Breast epithelium (tissue), 4 donors: Measurements from ENCODE around the gene CLDN1. TPM values are rescaled to one million over a fixed set of nuclear protein-coding genes. Genes with fewer than 3 reads are reported as not detected.

ENCODE experiments used
- DNase-seq, 2 donors: peaks; one replicate each; pipeline ENCODE4 v3.0.0-alpha.2; 2019; ENCODE audit warnings: low spot score in 2 of 2
- H3K27ac ChIP-seq, 2 donors: fragments of 200-600 bp; sonication (generic) in 1 of 2; one replicate each; pipeline ENCODE4 v1.5.1; 2016 to 2019; ENCODE audit warnings: mild to moderate bottlenecking in 1 of 2
- H3K27me3 ChIP-seq, 2 donors: fragments of 200-600 bp; sonication (generic) in 1 of 2; one replicate each; pipeline versions ENCODE4 v1.5.1 to v1.6.0; 2017 to 2019; ENCODE audit warnings: control low read depth in 1 of 2, mild to moderate bottlenecking in 1 of 2
- H3K36me3 ChIP-seq: fragments of 200-600 bp; one replicate; pipeline ENCODE4 v1.5.1; 2019
- H3K4me1 ChIP-seq, 2 donors: fragments of 200-600 bp; sonication (generic); one replicate each; pipeline ENCODE4 v1.5.1; 2016 to 2019; ENCODE audit warnings: control low read depth in 1 of 2
- H3K4me3 ChIP-seq, 3 donors: fragments of 200-600 bp; sonication (generic); 1 replicate in 2 of 3; 2 replicates in 1 of 3; pipeline ENCODE4 v1.5.1; 2016 to 2019; ENCODE audit warnings: mild to moderate bottlenecking in 3 of 3, moderate library complexity in 2 of 3
- H3K9me3 ChIP-seq, 2 donors: fragments of 200-600 bp; sonication (generic) in 1 of 2; one replicate each; pipeline ENCODE4 v1.5.1; 2016 to 2019; ENCODE audit warnings: control low read depth in 1 of 2
- CTCF ChIP-seq, 3 donors: fragments of 450-650 bp; IDR thresholded peaks; one replicate each; pipeline ENCODE4 v1.5.1; 2016 to 2017; ENCODE audit warnings: antibody characterized with exemption in 3 of 3, mild to moderate bottlenecking in 3 of 3, moderate library complexity in 3 of 3
- POLR2A ChIP-seq: fragments of 450-650 bp; IDR thresholded peaks from one replicate; pipeline ENCODE4 v1.6.1; 2016; ENCODE audit warnings: antibody characterized with exemption, mild to moderate bottlenecking, moderate library complexity
- POLR2AphosphoS5 ChIP-seq, 3 donors: sonication (generic); formaldehyde crosslinking; IDR thresholded peaks; one replicate each; pipeline ENCODE4 v1.6.1; 2017; ENCODE audit warnings: antibody characterized with exemption in 3 of 3
- intact Hi-C: fragments of 100-400 bp; cut with DNase I; formaldehyde crosslinking; loops from one replicate; pipeline ENCODE4 v1.15.1; 2023; ENCODE audit warnings: low total_unique reads
- total RNA-seq, 3 donors: library from RNA; depleted of rRNA; stranded (reverse); fragments of >200 nt; gene quantifications; one replicate each; pipeline ENCODE4 v1.1.0, GENCODE V29; 2016

The CLDN1 gene
- total RNA-seq, 3 donors from 2014 or later: 0.80 to 51.8 (median 2.9) TPM

DNA sequence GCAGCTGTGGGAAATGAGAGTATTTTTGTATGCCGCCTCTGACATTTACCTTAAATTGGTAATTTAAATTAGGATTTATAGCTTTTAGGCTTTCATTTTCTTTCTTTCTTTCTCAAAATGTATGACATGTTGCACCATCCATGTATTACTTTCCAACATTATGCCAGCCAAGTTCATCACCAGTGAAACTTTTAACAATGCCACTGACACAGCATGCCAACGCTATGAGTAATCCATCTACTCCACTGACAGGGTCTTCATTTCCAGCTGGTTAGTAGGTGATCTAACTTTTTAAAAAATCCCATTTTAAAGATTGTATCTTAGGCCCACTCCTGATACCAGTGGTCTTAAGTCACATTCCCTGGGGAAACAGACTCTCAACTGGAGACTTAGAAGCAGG lies 43.9 kb upstream of the CLDN1 start:
- intact Hi-C loops: no loop called here
- no peak overlapping the region for H3K4me3 ChIP-seq

DNA sequence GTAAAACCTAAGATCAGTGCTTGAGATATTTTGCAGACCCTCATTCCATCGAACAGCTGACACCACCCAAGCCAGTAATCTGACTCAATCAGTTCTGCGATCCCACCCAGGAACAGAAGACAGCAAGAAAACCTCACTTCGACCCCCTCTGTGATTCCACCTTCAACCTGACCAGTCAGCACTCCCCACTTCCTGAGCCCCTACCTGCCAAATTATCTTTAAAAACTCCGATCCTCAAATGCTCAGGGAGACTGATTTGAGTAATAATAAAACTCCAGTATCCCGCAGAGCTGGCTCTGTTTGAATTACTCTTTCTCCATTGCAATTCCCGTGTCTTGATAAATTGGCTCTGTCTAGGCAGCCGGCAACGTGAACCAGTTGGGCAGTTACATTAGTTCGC lies 40.0 kb upstream of the CLDN1 start:
- H3K9me3 ChIP-seq: no peaks in the 10 kb centered on the region
- no peak overlapping the region for H3K4me3 ChIP-seq
- H3K27me3 ChIP-seq: no peaks in the 10 kb centered on the region
- TF ChIP-seq CTCF (IDR thresholded peaks at IDR 0.05) (no peak), POLR2AphosphoS5 (IDR thresholded peaks at IDR 0.05) (no peak), POLR2A (no peak)
- no peak overlapping the region for H3K27ac ChIP-seq
- intact Hi-C loops: no loop called here
- no peak for DNase-seq
- no peaks in the 10 kb centered on the region for H3K36me3 ChIP-seq
- H3K4me1 ChIP-seq: no peaks in the 10 kb centered on the region

More for the DNA sequence above, 43.9 kb upstream of the CLDN1 start:
- Histone ChIP-seq H3K36me3 (no peaks in the 10 kb centered on the region), H3K4me1 (no peaks in the 10 kb centered on the region), H3K9me3 (no peaks in the 10 kb centered on the region), H3K27ac (no peak overlapping the region), H3K27me3 (no peaks in the 10 kb centered on the region)
- TF ChIP-seq POLR2A (no peak), CTCF (IDR thresholded peaks at IDR 0.05) (no peak), POLR2AphosphoS5 (IDR thresholded peaks at IDR 0.05) (no peak)
- DNase-seq: no peak

GRCh38 chr3:190361791-190362190 lies 39.5 kb upstream of the CLDN1 start:
- H3K4me3 ChIP-seq: no peak overlapping the region
- TF ChIP-seq POLR2A (no peak), POLR2AphosphoS5 (IDR thresholded peaks at IDR 0.05) (no peak), CTCF (IDR thresholded peaks at IDR 0.05) (no peak)
- intact Hi-C loops: no loop called here
- no peaks in the 10 kb centered on the region for H3K9me3 ChIP-seq
- H3K4me1 ChIP-seq: no peaks in the 10 kb centered on the region
- no peak for DNase-seq
- no peaks in the 10 kb centered on the region for H3K36me3 ChIP-seq
- H3K27ac ChIP-seq: no peak overlapping the region
- no peaks in the 10 kb centered on the region for H3K27me3 ChIP-seq

GRCh38 chr3:190360228-190360627 lies 38.0 kb upstream of the CLDN1 start:
- TF ChIP-seq POLR2AphosphoS5 (IDR thresholded peaks at IDR 0.05): no peak
- TF ChIP-seq POLR2A: no peak
- TF ChIP-seq CTCF (IDR thresholded peaks at IDR 0.05): no peak
- no peaks in the 10 kb centered on the region for H3K36me3 ChIP-seq
- no peak overlapping the region for H3K27ac ChIP-seq
- H3K4me3 ChIP-seq: no peak overlapping the region
- no peaks in the 10 kb centered on the region for H3K4me1 ChIP-seq
- DNase-seq: no peak
- no peaks in the 10 kb centered on the region for H3K27me3 ChIP-seq
- intact Hi-C loops: no loop called here
- no peaks in the 10 kb centered on the region for H3K9me3 ChIP-seq

GRCh38 chr3:190359813-190360212 lies 37.6 kb upstream of the CLDN1 start:
- H3K27me3 ChIP-seq: no peaks in the 10 kb centered on the region
- no peak for DNase-seq
- no peak overlapping the region for H3K27ac ChIP-seq
- no peaks in the 10 kb centered on the region for H3K36me3 ChIP-seq
- H3K4me3 ChIP-seq: no peak overlapping the region
- intact Hi-C loops: no loop called here
- H3K4me1 ChIP-seq: no peaks in the 10 kb centered on the region
- no peaks in the 10 kb centered on the region for H3K9me3 ChIP-seq
- no peak for TF ChIP-seq POLR2AphosphoS5 (IDR thresholded peaks at IDR 0.05)
- TF ChIP-seq CTCF (IDR thresholded peaks at IDR 0.05): no peak
- TF ChIP-seq POLR2A: no peak
